HG03280 (cell line): ENCODE data around the gene CCND3.

Experiments
- ATAC-seq: cut with Tn5 transposase; IDR thresholded peaks from one replicate; pipeline ENCODE4 v1.9.1; 2021; ENCODE audit warnings: mild to moderate bottlenecking, moderate library complexity; ENCODE audit not compliant: unreplicated experiment

Gene CCND3

GRCh38 chr6:41927253-41927652, 14.4 kb downstream of the CCND3 start:
- ATAC-seq: no peak

- ATAC-seq: no peak
These were observed 19.5 kb downstream of the CCND3 start for GRCh38 chr6:41922154-41922553.

GRCh38 chr6:41921712-41921998, 20.0 kb downstream of the CCND3 start:
- peak; percentile 4 for ATAC-seq

- peak; percentile 92 for ATAC-seq
These were observed 20.5 kb downstream of the CCND3 start, which contains the start of the genes BYSL and MED20 for GRCh38 chr6:41920921-41921711. BYSL (plus strand) TSS chr6:41921499; CDS start chr6:41921563, 64 bp downstream. MED20 (minus strand) TSS chr6:41921139; CDS start chr6:41921018, 121 bp downstream.

GRCh38 chr6:41917528-41917927, 24.1 kb downstream of the CCND3 start:
- ATAC-seq: no peak

GRCh38 chr6:41914869-41915530, 26.6 kb downstream of the CCND3 start:
- no peak for ATAC-seq

GRCh38 chr6:41914343-41914742, 27.3 kb downstream of the CCND3 start:
- ATAC-seq: no peak

GRCh38 chr6:41909727-41910126, 31.9 kb downstream of the CCND3 start:
- no peak for ATAC-seq

GRCh38 chr6:41901882-41902519, 39.6 kb downstream of the CCND3 start:
- ATAC-seq: no peak

GRCh38 chr6:41900861-41901260, 40.7 kb downstream of the CCND3 start:
- ATAC-seq: no peak

GRCh38 chr6:41896281-41896680, 45.3 kb downstream of the CCND3 start:
- no peak for ATAC-seq

- ATAC-seq: peak; percentile 85
These were observed 46.0 kb downstream of the CCND3 start, which contains the start of gene USP49 for GRCh38 chr6:41895300-41896233. USP49 (minus strand) TSS chr6:41895375; CDS start chr6:41806983, 88,392 bp downstream.

GRCh38 chr6:41894366-41895299, 47.0 kb downstream of the CCND3 start:
- peak; percentile 23 for ATAC-seq

GRCh38 chr6:41892921-41893564, 48.6 kb downstream of the CCND3 start:
- ATAC-seq: no peak

GRCh38 chr6:41887331-41887751, 54.3 kb downstream of the CCND3 start:
- no peak for ATAC-seq

- ATAC-seq: no peak
These were observed 55.7 kb downstream of the CCND3 start for GRCh38 chr6:41885930-41886329.

- no peak for ATAC-seq
These were observed 56.7 kb downstream of the CCND3 start for GRCh38 chr6:41884957-41885356.
